ENCODE results near the gene SGF29. TPM values are rescaled to one million over a fixed set of nuclear protein-coding genes. Genes with fewer than 3 reads are reported as not detected.
A peak's percentile ranks its signal among the peaks of the same experiment; 100 is the strongest.

SGF29 gene
- polyA plus RNA-seq, 2 of the 4 experiments (the other 2 are of a cell fraction): 3.3 to 19.3 TPM

GRCh38 chr16:28572696-28573510, 19.2 kb downstream of the SGF29 start (continued):
- no peak for TF ChIP-seq BHLHE40 (IDR thresholded peaks at IDR 0.05; ENCODE audit: low read depth, low read length)
- no peak for TF ChIP-seq TFCP2L1 (CRISPR knock-in tag; IDR thresholded peaks at IDR 0.05)
- no peak for TF ChIP-seq ESRRA (IDR thresholded peaks at IDR 0.05; ENCODE audit: borderline replicate concordance, low read length)
- no peak for TF ChIP-seq TP53 (CRISPR knock-in tag; IDR thresholded peaks at IDR 0.05)
- TF ChIP-seq KDM1A (IDR thresholded peaks at IDR 0.05; ENCODE audit: low read depth): no peak
- TF ChIP-seq CEBPB (IDR thresholded peaks at IDR 0.05): no peak
- no peak for TF ChIP-seq PBX3 (IDR thresholded peaks at IDR 0.05)
- TF ChIP-seq HDAC2 (IDR thresholded peaks at IDR 0.05): no peak
- TF ChIP-seq USF2 (IDR thresholded peaks at IDR 0.05): no peak
- TF ChIP-seq JUNB (IDR thresholded peaks at IDR 0.05): no peak

GRCh38 chr16:28573738-28574718, 20.3 kb downstream of the SGF29 start:
- no peak overlapping the region for H3K4me2 ChIP-seq
- CTCF ChIA-PET: no interaction called here
- TF ChIP-seq RCOR1 (IDR thresholded peaks at IDR 0.05; ENCODE audit: low read depth, low read length): no peak
- no peak for TF ChIP-seq BCL3 (IDR thresholded peaks at IDR 0.05)
- TF ChIP-seq HOXB13 (CRISPR knock-in tag; IDR thresholded peaks at IDR 0.05; ENCODE audit: low read depth): no peak
- no peak for TF ChIP-seq FOXS1 (CRISPR knock-in tag; IDR thresholded peaks at IDR 0.05)
- TF ChIP-seq HOXB5 (CRISPR knock-in tag; IDR thresholded peaks at IDR 0.05): no peak
- TF ChIP-seq PHF8 (IDR thresholded peaks at IDR 0.05; ENCODE audit: borderline replicate concordance, low read depth): no peak
- TF ChIP-seq EHF (CRISPR knock-in tag; IDR thresholded peaks at IDR 0.05): no peak
- TF ChIP-seq JUN (IDR thresholded peaks at IDR 0.05): no peak
- TF ChIP-seq HES2 (IDR thresholded peaks at IDR 0.05): no peak
- TF ChIP-seq POLR2A (IDR thresholded peaks at IDR 0.05; ENCODE audit: low read length): no peak
- no peak for TF ChIP-seq RNF2 (IDR thresholded peaks at IDR 0.05; ENCODE audit: borderline replicate concordance, low read depth)
- H3K4me3 ChIP-seq: no peak overlapping the region
- POLR2A ChIA-PET: no interaction called here
- DNase-seq (ENCODE audit: low read depth in 1 of 2, low spot score in 1 of 2) (no peak), FAIRE-seq (no peak), ATAC-seq (peak in 1 of 2 experiments; percentile 52; a peak in 1 of 6 replicates)
- H3K4me1 ChIP-seq: no peaks in the 10 kb centered on the region
- no peaks in the 10 kb centered on the region for H3K9me3 ChIP-seq
- 84% methylated on average over 17 of the region's 17 CpGs for WGBS (ENCODE audit: missing lambda C conversion rate)
- H3K27ac ChIP-seq: no peak overlapping the region

GRCh38 chr16:28574925-28575324, 21.2 kb downstream of the SGF29 start:
- no peak overlapping the region for H3K4me3 ChIP-seq
- H3K4me1 ChIP-seq: no peaks in the 10 kb centered on the region
- no peak for ATAC-seq
- CTCF ChIA-PET: no interaction called here
- no peak for FAIRE-seq
- no peak overlapping the region for H3K27ac ChIP-seq
- H3K4me2 ChIP-seq: no peak overlapping the region
- 95% methylated on average over 2 of the region's 2 CpGs for WGBS (ENCODE audit: missing lambda C conversion rate)
- DNase-seq (ENCODE audit: low read depth in 1 of 2, low spot score in 1 of 2): no peak
- H3K9me3 ChIP-seq: no peaks in the 10 kb centered on the region
- POLR2A ChIA-PET: no interaction called here
- TF ChIP-seq CBX8 (IDR thresholded peaks at IDR 0.05) (no peak), NFE2L2 (conservative IDR thresholded peaks at IDR 0.05; ENCODE audit: low read length) (no peak), ESRRA (IDR thresholded peaks at IDR 0.05; ENCODE audit: borderline replicate concordance, low read length) (no peak), EP300 (IDR thresholded peaks at IDR 0.05) (no peak), SMC3 (IDR thresholded peaks at IDR 0.05) (no peak), E2F6 (IDR thresholded peaks at IDR 0.05; ENCODE audit: borderline replicate concordance, low read depth) (no peak), BCL3 (IDR thresholded peaks at IDR 0.05) (no peak), MAZ (IDR thresholded peaks at IDR 0.05; ENCODE audit: borderline replicate concordance, low read depth, low read length) (no peak), FOSL2 (IDR thresholded peaks at IDR 0.05) (no peak), FOSL2 (CRISPR knock-in tag; IDR thresholded peaks at IDR 0.05) (no peak), ZNF302 (CRISPR knock-in tag; IDR thresholded peaks at IDR 0.05) (no peak)

Data from A549 (cell line).